HCT116 (cell line): ENCODE results near the gene NFKBIL1. TPM values are rescaled to one million over a fixed set of nuclear protein-coding genes. Genes with fewer than 3 reads are reported as not detected.

Experiments
- total RNA-seq: library from RNA; stranded (reverse); gene quantifications from one replicate; pipeline ENCODE4 v1.2.1, GENCODE V29; 2021; ENCODE audit not compliant: unreplicated experiment

The NFKBIL1 gene
- total RNA-seq, 1 experiment from 2014 or later: 26.6 TPM

Other genes with a start within 250 kb of the NFKBIL1 start
- gene HLA-B, start 190.4 kb upstream of the NFKBIL1 start, total RNA-seq: 381 TPM
- 24.1 TPM for gene MICA, start 144.0 kb upstream of the NFKBIL1 start, total RNA-seq
- 21.7 TPM for gene MICB, start 49.5 kb upstream of the NFKBIL1 start, total RNA-seq
- not detected for gene MCCD1, start 18.6 kb upstream of the NFKBIL1 start, total RNA-seq
- 545 TPM for gene DDX39B, start 5.6 kb upstream of the NFKBIL1 start, total RNA-seq
- 1.8 TPM for gene ATP6V1G2, start 1.0 kb upstream of the NFKBIL1 start, total RNA-seq
- 1.1 TPM for gene LTA, start 24.7 kb downstream of the NFKBIL1 start, total RNA-seq
- 0.59 TPM for gene TNF, start 28.0 kb downstream of the NFKBIL1 start, total RNA-seq
- gene LTB, start 34.8 kb downstream of the NFKBIL1 start, total RNA-seq: 0.64 TPM
- gene LST1, start 38.7 kb downstream of the NFKBIL1 start, total RNA-seq: 0.69 TPM
- not detected for gene NCR3, start 45.4 kb downstream of the NFKBIL1 start, total RNA-seq
- not detected for gene AIF1, start 67.6 kb downstream of the NFKBIL1 start, total RNA-seq
- 250 TPM for gene PRRC2A, start 73.1 kb downstream of the NFKBIL1 start, total RNA-seq
- 368 TPM for gene BAG6, start 105.1 kb downstream of the NFKBIL1 start, total RNA-seq
- gene APOM, start 108.3 kb downstream of the NFKBIL1 start, total RNA-seq: 2.2 TPM
- gene C6orf47, start 113.2 kb downstream of the NFKBIL1 start, total RNA-seq: 13.4 TPM
- gene GPANK1, start 117.4 kb downstream of the NFKBIL1 start, total RNA-seq: 14.8 TPM
- 210 TPM for gene CSNK2B, start 118.5 kb downstream of the NFKBIL1 start, total RNA-seq
- gene LY6G5B, start 122.4 kb downstream of the NFKBIL1 start, total RNA-seq: 15.4 TPM
- gene LY6G5C, start 133.5 kb downstream of the NFKBIL1 start, total RNA-seq: 1.7 TPM
- 32.4 TPM for gene ABHD16A, start 155.7 kb downstream of the NFKBIL1 start, total RNA-seq
- not detected for gene LY6G6F, start 159.3 kb downstream of the NFKBIL1 start, total RNA-seq
- not detected for gene LY6G6D, start 167.7 kb downstream of the NFKBIL1 start, total RNA-seq
- 0.54 TPM for gene LY6G6C, start 174.1 kb downstream of the NFKBIL1 start, total RNA-seq
- gene MPIG6B, start 175.8 kb downstream of the NFKBIL1 start, total RNA-seq: 0.42 TPM
- 43.4 TPM for gene DDAH2, start 181.7 kb downstream of the NFKBIL1 start, total RNA-seq
- gene CLIC1, start 188.9 kb downstream of the NFKBIL1 start, total RNA-seq: 432 TPM
- gene MSH5, start 192.4 kb downstream of the NFKBIL1 start, total RNA-seq: 90.4 TPM
- gene SAPCD1, start 215.0 kb downstream of the NFKBIL1 start, total RNA-seq: 18.2 TPM
- 14.6 TPM for gene VWA7, start 229.7 kb downstream of the NFKBIL1 start, total RNA-seq
- gene VARS1, start 248.1 kb downstream of the NFKBIL1 start, total RNA-seq: 254 TPM